Measurements from ENCODE around the gene DCD. TPM values are rescaled to one million over a fixed set of nuclear protein-coding genes. Genes with fewer than 3 reads are reported as not detected.

The DCD gene
- total RNA-seq, 1 donor, result not detected

GRCh38 chr12:54604436-54604835 lies 43.7 kb downstream of the DCD start:
- Histone ChIP-seq H3K4me3 (ENCODE audit: low read length) (no peak overlapping the region), H3K9me3 (ENCODE audit: low read depth, low read length) (no peaks in the 10 kb centered on the region), H3K27me3 (ENCODE audit: insufficient read depth, low read length) (no peaks in the 10 kb centered on the region), H3K4me1 (ENCODE audit: insufficient read depth, low read length) (no peaks in the 10 kb centered on the region)

GRCh38 chr12:54603872-54604271 lies 44.3 kb downstream of the DCD start:
- H3K4me1 ChIP-seq (ENCODE audit: insufficient read depth, low read length), result no peaks in the 10 kb centered on the region
- H3K9me3 ChIP-seq (ENCODE audit: low read depth, low read length), result no peaks in the 10 kb centered on the region
- no peaks in the 10 kb centered on the region for H3K27me3 ChIP-seq (ENCODE audit: insufficient read depth, low read length)
- H3K4me3 ChIP-seq (ENCODE audit: low read length), result no peak overlapping the region

DNA sequence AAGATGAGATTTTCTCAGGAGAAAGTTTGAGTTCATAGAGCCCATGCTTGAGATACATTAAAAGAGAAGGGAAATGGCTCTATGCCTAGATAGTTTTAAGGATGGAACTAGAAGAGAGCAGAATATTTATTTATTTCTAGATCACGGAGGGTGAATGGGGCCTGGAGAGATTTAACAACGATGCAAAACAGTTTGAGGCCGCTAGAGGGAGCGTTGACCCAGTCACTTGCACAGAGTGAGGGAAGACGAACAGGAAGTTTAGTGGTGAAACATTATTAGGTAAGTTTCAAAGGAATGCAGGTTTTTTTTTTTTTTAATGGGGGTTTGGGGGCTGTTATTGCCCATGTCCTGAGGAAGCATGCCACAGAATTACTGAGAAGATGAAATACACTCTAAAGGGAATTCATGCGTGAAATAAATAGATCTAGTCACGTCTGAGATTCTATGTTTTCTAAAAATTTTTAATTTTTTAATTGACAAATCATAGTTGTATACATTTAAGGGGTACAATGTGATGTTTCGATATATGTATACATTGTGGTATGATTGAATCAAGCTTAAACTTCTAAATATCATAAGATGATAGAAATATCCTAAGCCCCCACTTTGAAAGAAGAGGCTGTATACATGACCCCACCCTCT lies 44.9 kb downstream of the DCD start:
- Histone ChIP-seq H3K4me1 (ENCODE audit: insufficient read depth, low read length) (no peaks in the 10 kb centered on the region), H3K9me3 (ENCODE audit: low read depth, low read length) (no peaks in the 10 kb centered on the region), H3K27me3 (ENCODE audit: insufficient read depth, low read length) (no peaks in the 10 kb centered on the region), H3K4me3 (ENCODE audit: low read length) (no peak overlapping the region)

DNA sequence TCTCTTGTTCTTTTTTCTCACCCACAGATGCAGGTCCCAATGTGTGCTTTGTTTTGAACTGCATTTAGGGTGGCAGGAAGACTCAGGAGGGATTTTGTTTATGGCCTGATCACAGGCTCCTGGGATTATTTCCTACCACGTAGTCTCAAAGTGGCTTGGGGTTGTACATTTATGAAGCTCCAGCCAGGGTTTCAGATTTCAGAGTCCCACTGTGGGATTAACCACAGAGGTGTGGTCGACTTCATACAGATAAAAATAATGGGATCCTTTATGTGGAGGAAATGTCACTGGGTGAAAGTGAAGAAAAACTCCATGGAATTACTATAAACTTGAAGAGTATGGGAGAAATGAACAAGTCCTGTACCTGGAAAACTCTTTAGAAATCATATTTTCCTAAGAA lies 45.5 kb downstream of the DCD start:
- H3K27me3 ChIP-seq (ENCODE audit: insufficient read depth, low read length), result no peaks in the 10 kb centered on the region
- H3K9me3 ChIP-seq (ENCODE audit: low read depth, low read length), result no peaks in the 10 kb centered on the region
- H3K4me1 ChIP-seq (ENCODE audit: insufficient read depth, low read length), result no peaks in the 10 kb centered on the region
- H3K4me3 ChIP-seq (ENCODE audit: low read length), result no peak overlapping the region

GRCh38 chr12:54601841-54602240 lies 46.3 kb downstream of the DCD start:
- Histone ChIP-seq H3K9me3 (ENCODE audit: low read depth, low read length) (no peaks in the 10 kb centered on the region), H3K27me3 (ENCODE audit: insufficient read depth, low read length) (no peaks in the 10 kb centered on the region), H3K4me1 (ENCODE audit: insufficient read depth, low read length) (no peaks in the 10 kb centered on the region), H3K4me3 (ENCODE audit: low read length) (no peak overlapping the region)

DNA sequence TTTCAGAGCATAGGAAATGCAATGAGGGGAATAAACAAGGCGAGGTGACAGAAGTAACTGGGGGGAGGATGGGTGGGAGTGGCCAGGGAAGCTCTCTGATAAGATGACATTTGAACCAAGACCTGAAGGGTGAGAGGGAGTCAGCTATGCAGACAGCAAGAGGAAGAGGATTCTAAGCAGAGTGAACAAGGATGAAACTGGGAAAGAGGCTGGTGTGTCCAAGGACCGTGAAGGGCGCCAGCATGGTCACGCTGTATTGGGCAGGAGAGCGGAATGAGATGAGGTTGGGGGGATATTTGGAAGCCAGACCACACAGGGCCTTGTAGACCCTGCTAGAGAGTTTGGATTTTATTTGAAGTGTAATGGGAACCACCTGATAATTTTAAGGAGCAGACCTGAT lies 49.2 kb downstream of the DCD start:
- H3K4me3 ChIP-seq (ENCODE audit: low read length), result no peak overlapping the region
- H3K4me1 ChIP-seq (ENCODE audit: insufficient read depth, low read length), result no peaks in the 10 kb centered on the region
- no peaks in the 10 kb centered on the region for H3K27me3 ChIP-seq (ENCODE audit: insufficient read depth, low read length)
- no peaks in the 10 kb centered on the region for H3K9me3 ChIP-seq (ENCODE audit: low read depth, low read length)

- Histone ChIP-seq H3K4me3 (ENCODE audit: low read length) (no peak overlapping the region), H3K4me1 (ENCODE audit: insufficient read depth, low read length) (no peaks in the 10 kb centered on the region), H3K9me3 (ENCODE audit: low read depth, low read length) (no peaks in the 10 kb centered on the region), H3K27me3 (ENCODE audit: insufficient read depth, low read length) (no peaks in the 10 kb centered on the region)
Measured at GRCh38 chr12:54596526-54596946, 51.6 kb downstream of the DCD start.

DNA sequence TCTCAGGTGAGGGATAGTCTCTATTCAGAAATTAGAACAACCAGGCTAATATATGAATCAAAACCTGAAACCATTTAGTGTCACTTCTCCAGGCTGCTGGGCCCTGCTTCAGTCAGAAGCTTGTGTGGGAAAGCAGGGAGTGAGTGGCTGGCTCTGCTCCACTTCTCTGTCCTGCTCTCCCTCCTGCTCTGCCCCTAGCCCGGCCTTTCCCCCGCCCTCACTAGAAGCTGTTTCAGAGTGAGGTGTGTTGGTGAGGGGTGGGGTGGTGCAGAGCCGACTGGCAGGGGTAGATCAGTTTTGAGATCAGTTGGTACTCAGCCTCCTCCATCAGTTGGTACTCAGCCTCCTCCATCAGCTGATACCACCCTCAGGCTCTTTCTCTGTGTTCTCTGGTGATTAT lies 52.7 kb downstream of the DCD start:
- no peaks in the 10 kb centered on the region for H3K4me1 ChIP-seq (ENCODE audit: insufficient read depth, low read length)
- no peak overlapping the region for H3K4me3 ChIP-seq (ENCODE audit: low read length)
- H3K27me3 ChIP-seq (ENCODE audit: insufficient read depth, low read length), result no peaks in the 10 kb centered on the region
- no peaks in the 10 kb centered on the region for H3K9me3 ChIP-seq (ENCODE audit: low read depth, low read length)

Other genes with a start within 250 kb of the DCD start
- 168 TPM for gene ITGA5, start 229.1 kb downstream of the DCD start, total RNA-seq
- gene GTSF1, start 174.8 kb downstream of the DCD start, total RNA-seq, result 1.8 TPM
- gene NCKAP1L, start 150.6 kb downstream of the DCD start, total RNA-seq, result 160 TPM
- 7.0 TPM for gene PDE1B, start 98.8 kb downstream of the DCD start, total RNA-seq
- not detected for gene PPP1R1A, start 59.7 kb downstream of the DCD start, total RNA-seq
- not detected for gene LACRT, start 13.5 kb downstream of the DCD start, total RNA-seq
- not detected for gene MUCL1, start 206.2 kb upstream of the DCD start, total RNA-seq